Measurements from ENCODE around the gene KRT75.

GRCh38 chr12:52381206-52381605 is 53.0 kb downstream of the KRT75 start:
- TF ChIP-seq, protein P1, sequence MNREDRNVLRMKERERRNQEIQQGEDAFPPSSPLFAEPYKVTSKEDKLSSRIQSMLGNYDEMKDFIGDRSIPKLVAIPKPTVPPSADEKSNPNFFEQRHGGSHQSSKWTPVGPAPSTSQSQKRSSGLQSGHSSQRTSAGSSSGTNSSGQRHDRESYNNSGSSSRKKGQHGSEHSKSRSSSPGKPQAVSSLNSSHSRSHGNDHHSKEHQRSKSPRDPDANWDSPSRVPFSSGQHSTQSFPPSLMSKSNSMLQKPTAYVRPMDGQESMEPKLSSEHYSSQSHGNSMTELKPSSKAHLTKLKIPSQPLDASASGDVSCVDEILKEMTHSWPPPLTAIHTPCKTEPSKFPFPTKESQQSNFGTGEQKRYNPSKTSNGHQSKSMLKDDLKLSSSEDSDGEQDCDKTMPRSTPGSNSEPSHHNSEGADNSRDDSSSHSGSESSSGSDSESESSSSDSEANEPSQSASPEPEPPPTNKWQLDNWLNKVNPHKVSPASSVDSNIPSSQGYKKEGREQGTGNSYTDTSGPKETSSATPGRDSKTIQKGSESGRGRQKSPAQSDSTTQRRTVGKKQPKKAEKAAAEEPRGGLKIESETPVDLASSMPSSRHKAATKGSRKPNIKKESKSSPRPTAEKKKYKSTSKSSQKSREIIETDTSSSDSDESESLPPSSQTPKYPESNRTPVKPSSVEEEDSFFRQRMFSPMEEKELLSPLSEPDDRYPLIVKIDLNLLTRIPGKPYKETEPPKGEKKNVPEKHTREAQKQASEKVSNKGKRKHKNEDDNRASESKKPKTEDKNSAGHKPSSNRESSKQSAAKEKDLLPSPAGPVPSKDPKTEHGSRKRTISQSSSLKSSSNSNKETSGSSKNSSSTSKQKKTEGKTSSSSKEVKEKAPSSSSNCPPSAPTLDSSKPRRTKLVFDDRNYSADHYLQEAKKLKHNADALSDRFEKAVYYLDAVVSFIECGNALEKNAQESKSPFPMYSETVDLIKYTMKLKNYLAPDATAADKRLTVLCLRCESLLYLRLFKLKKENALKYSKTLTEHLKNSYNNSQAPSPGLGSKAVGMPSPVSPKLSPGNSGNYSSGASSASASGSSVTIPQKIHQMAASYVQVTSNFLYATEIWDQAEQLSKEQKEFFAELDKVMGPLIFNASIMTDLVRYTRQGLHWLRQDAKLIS (CRISPR knock-in tag; IDR thresholded peaks at IDR 0.05; ENCODE audit: borderline replicate concordance) = no peak
- TF ChIP-seq NFYB (CRISPR knock-in tag; conservative IDR thresholded peaks at IDR 0.05; ENCODE audit: low read depth) (no peak), ATF1 (CRISPR knock-in tag; IDR thresholded peaks at IDR 0.05) (no peak), KAT7 (CRISPR knock-in tag; IDR thresholded peaks at IDR 0.05; ENCODE audit: borderline replicate concordance) (no peak), TCF7 (CRISPR knock-in tag; IDR thresholded peaks at IDR 0.05; ENCODE audit: low read depth) (no peak), ZNF121 (CRISPR knock-in tag; IDR thresholded peaks at IDR 0.05) (no peak)
- TF ChIP-seq, protein P2, sequence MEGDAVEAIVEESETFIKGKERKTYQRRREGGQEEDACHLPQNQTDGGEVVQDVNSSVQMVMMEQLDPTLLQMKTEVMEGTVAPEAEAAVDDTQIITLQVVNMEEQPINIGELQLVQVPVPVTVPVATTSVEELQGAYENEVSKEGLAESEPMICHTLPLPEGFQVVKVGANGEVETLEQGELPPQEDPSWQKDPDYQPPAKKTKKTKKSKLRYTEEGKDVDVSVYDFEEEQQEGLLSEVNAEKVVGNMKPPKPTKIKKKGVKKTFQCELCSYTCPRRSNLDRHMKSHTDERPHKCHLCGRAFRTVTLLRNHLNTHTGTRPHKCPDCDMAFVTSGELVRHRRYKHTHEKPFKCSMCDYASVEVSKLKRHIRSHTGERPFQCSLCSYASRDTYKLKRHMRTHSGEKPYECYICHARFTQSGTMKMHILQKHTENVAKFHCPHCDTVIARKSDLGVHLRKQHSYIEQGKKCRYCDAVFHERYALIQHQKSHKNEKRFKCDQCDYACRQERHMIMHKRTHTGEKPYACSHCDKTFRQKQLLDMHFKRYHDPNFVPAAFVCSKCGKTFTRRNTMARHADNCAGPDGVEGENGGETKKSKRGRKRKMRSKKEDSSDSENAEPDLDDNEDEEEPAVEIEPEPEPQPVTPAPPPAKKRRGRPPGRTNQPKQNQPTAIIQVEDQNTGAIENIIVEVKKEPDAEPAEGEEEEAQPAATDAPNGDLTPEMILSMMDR (IDR thresholded peaks at IDR 0.05) = no peak
